ENCODE results near the gene LAMA5. TPM values are rescaled to one million over a fixed set of nuclear protein-coding genes. Genes with fewer than 3 reads are reported as not detected.

LAMA5 gene
- total and polyA plus RNA-seq, 2 donors (not counting 1 experiment from before 2014, with no cell fraction given): 52.9 to 83.5 TPM

DNA sequence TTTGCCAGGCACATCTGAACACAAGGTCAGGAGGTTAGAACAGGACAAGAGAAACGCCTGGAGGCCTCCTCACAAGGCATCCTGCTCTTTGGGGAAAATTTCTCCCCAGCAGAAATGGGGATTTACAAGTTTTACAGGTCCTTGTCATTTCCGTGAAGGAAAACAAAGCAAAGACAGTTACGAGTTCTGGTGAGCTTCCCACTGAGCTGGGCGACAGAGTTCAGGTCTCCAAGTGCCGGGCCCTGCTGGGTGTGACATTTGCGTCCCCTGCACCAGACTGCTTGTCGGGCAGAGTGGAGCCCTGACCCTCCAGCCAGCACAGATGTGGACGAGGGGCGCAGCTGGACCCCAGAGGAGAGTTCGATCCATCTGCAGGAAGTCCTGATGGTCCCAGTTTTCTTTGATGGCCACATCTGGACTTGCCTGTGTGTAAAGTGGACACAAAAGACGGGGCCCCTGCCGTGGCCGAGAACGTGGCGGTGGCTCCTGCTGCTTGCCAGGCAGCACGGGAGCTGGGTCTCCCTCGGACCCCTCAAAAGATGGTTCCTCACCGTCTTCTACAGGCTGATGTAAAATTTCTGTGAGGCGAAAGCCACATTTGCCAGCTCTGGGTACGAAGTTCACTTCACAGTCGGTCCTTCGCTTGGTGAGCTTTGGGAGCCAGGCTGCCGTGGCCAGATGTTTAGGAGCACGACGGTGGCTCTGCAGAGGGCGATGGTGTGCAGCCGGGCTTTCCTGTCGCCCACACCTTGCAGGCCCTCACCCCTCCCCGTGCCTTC is 69.5 kb downstream of the LAMA5 start:
- ChIA-PET CTCF (interaction anchor here (0.7 to 9.2 kb wide), 2 partner anchors 9 to 85 kb away, joined by 3 to 81 read pairs; no protein-coding TSS in a partner anchor), POLR2A (no interaction called here)
- Histone ChIP-seq H3K4me2 (replicated peaks; ENCODE audit: low read depth, low read length, poor library complexity, severe bottlenecking) (no peak overlapping the region), H3K79me2 (ENCODE audit: control insufficient read depth, insufficient read depth, low read length) (no peaks in the 10 kb centered on the region), H3K36me3 (replicated peaks in 1 of 2; ENCODE audit: control extremely low read depth in 1 of 2, control insufficient read depth in 1 of 2, extremely low read depth in 1 of 2, insufficient read depth in 2 of 2, low read length in 1 of 2) (peaks cover 0 to 24% of the 10 kb centered on the region in 2 experiments), H3K4me3 (ENCODE audit: control extremely low read depth in 1 of 5, extremely low read depth in 1 of 5, insufficient read depth in 1 of 5, low read depth in 2 of 5, low read length in 4 of 5) (no peak overlapping the region), H2AFZ (ENCODE audit: insufficient read depth, low read depth, low read length, poor library complexity, severe bottlenecking) (no peak overlapping the region), H3K27ac (ENCODE audit: low read length in 2 of 2) (no peak overlapping the region), H4K20me1 (ENCODE audit: control insufficient read depth, insufficient read depth, low read length, poor library complexity, severe bottlenecking) (no peaks in the 10 kb centered on the region), H3K9ac (ENCODE audit: low read length) (no peak overlapping the region), H3K27me3 (replicated peaks in 1 of 4; ENCODE audit: control extremely low read depth in 1 of 4, control insufficient read depth in 3 of 4, insufficient read depth in 4 of 4, low read length in 3 of 4) (no peaks in the 10 kb centered on the region), H3K9me3 (ENCODE audit: control extremely low read depth in 1 of 3, control insufficient read depth in 2 of 3, insufficient read depth in 1 of 3, low read length in 2 of 3) (no peaks in the 10 kb centered on the region), H3K4me1 (ENCODE audit: control insufficient read depth in 2 of 2, insufficient read depth in 2 of 2, low read length in 2 of 2) (peaks cover 0 to 27% of the 10 kb centered on the region in 2 donors)
- Mint-ChIP-seq H3K4me1 (peaks cover 19% of the 10 kb centered on the region), H3K9me3 (ENCODE audit: insufficient read depth) (no peaks in the 10 kb centered on the region), H3K27me3 (no peaks in the 10 kb centered on the region), H3K27ac (no peak overlapping the region), H3K4me3 (no peak overlapping the region)
- ATAC-seq (ENCODE audit: low read depth): no peak
- 97% methylated on average over 29 of the region's 29 CpGs for WGBS (ENCODE audit: insufficient coverage)
- TF ChIP-seq CTCF (IDR thresholded peaks at IDR 0.05) (no peak), EZH2 (IDR thresholded peaks at IDR 0.05; ENCODE audit: borderline replicate concordance, insufficient read depth, low read depth, low read length, poor library complexity, severe bottlenecking) (no peak)
- DNase-seq: no peak
- intact Hi-C loops (cut with micrococcal nuclease): no loop called here

Measured in B cell (primary cell).